K562 (cell line): Measurements from ENCODE around the gene LRMDA. TPM values are rescaled to one million over a fixed set of nuclear protein-coding genes. Genes with fewer than 3 reads are reported as not detected.

Source experiments
- ATAC-seq: fragments of 200-7000 bp; cut with Tn5 transposase; 3 replicates; pipeline ENCODE4 v1.9.1; 2020; ENCODE audit warnings: moderate library complexity
- BruUV-seq: library from RNA; stranded (reverse); fragments of 400-500 nt; replicated peaks from 2 replicates; lab custom pipeline; 2021; lab: Mats Ljungman, UMichigan
- CTCF ChIA-PET: fragments of 300-600 bp; formaldehyde crosslinking; extraction: SDS; loops from one replicate; lab custom pipeline; 2021; ENCODE audit warnings: low intra/inter-chr PET ratio; lab: Yijun Ruan, JAX
- POLR2A ChIA-PET: fragments of 300-600, 350-650 bp; sonication (Branson Sonifier 250); formaldehyde crosslinking; extraction: SDS; loops from one replicate; lab custom pipeline; 2021; ENCODE audit warnings: antibody characterized with exemption, inconsistent platforms; lab: Yijun Ruan, JAX
- DNase-seq, 4 experiments: peaks; one replicate each; pipeline versions ENCODE4 v3.0.0 to v3.0.0-alpha.2; 2011 to 2018; ENCODE audit warnings: low spot score in 3 of 4, mixed read lengths in 3 of 4; ENCODE audit errors: extremely low read depth in 1 of 4
- FAIRE-seq: peaks from 2 replicates; lab custom pipeline; 2011; peaks lifted over from hg19 to GRCh38; lab: Jason Lieb, UNC
- H2AFZ ChIP-seq: 2 replicates; pipeline ENCODE4 v1.6.0; 2011; ENCODE audit warnings: low read depth, low read length, control low read depth, inconsistent platforms
- H3K27ac ChIP-seq: fragments of 200-600 bp; 3 replicates; pipeline ENCODE4 v1.8.0; 2011; ENCODE audit warnings: low read depth, mild to moderate bottlenecking, control low read depth, inconsistent platforms, low read length, moderate library complexity, mixed read lengths; ENCODE audit errors: extremely low read depth
- H3K27me3 ChIP-seq, 2 experiments: fragments of 300-600 bp in 1 of 2; 2 replicates in 1 of 2; 3 replicates in 1 of 2; pipeline versions ENCODE4 v1.6.0 to v1.8.0; 2011; ENCODE audit warnings: inconsistent platforms in 2 of 2, low read length in 2 of 2, mild to moderate bottlenecking in 1 of 2, mixed read lengths in 1 of 2, moderate library complexity in 1 of 2; ENCODE audit not compliant: control insufficient read depth in 2 of 2, insufficient read depth in 2 of 2
- H3K36me3 ChIP-seq: fragments of 300-600 bp; 3 replicates; pipeline ENCODE4 v1.8.0; 2011; ENCODE audit warnings: mild to moderate bottlenecking, low read length, inconsistent platforms; ENCODE audit not compliant: control insufficient read depth, insufficient read depth
- H3K4me1 ChIP-seq, 2 experiments: fragments of 200-600 bp in 1 of 2; replicated peaks in 1 of 2; 2 replicates in 1 of 2; 3 replicates in 1 of 2; pipeline versions ENCODE4 v1.5.1 to v1.8.0; 2011; ENCODE audit warnings: inconsistent platforms in 2 of 2, low read length in 2 of 2, mild to moderate bottlenecking in 1 of 2, mixed read lengths in 1 of 2, moderate library complexity in 1 of 2; ENCODE audit not compliant: control insufficient read depth in 2 of 2, insufficient read depth in 2 of 2
- H3K4me2 ChIP-seq: 2 replicates; pipeline ENCODE4 v1.6.1; 2011; ENCODE audit warnings: low read length, control low read depth, inconsistent platforms, mixed read lengths; ENCODE audit not compliant: insufficient read depth
- H3K4me3 ChIP-seq: fragments of 200-600 bp; sonication (generic), shearing (Covaris generic); 2 replicates; pipeline ENCODE4 v1.5.1; 2016; ENCODE audit warnings: control low read depth, inconsistent platforms
- H3K79me2 ChIP-seq: fragments of 200-600 bp; 3 replicates; pipeline ENCODE4 v1.8.0; 2011; ENCODE audit warnings: low read length, inconsistent platforms; ENCODE audit not compliant: control insufficient read depth, insufficient read depth
- H3K9ac ChIP-seq, 2 experiments: 2 replicates each; pipeline versions ENCODE4 v1.6.0 to v1.6.1; 2011; ENCODE audit warnings: low read depth in 2 of 2, low read length in 2 of 2, control low read depth in 1 of 2, inconsistent platforms in 1 of 2, mild to moderate bottlenecking in 1 of 2, mixed read lengths in 1 of 2; ENCODE audit not compliant: insufficient read depth in 1 of 2
- H3K9me1 ChIP-seq: one replicate; pipeline ENCODE4 v1.6.0; 2011; ENCODE audit warnings: inconsistent platforms, mild to moderate bottlenecking, low read length, moderate library complexity; ENCODE audit not compliant: control insufficient read depth, insufficient read depth
- H3K9me3 ChIP-seq: replicated peaks from 2 replicates; pipeline ENCODE4 v1.5.1; 2011; ENCODE audit warnings: low read depth, low read length, inconsistent platforms; ENCODE audit not compliant: control insufficient read depth, insufficient read depth
- H4K20me1 ChIP-seq: replicated peaks from 2 replicates; pipeline ENCODE4 v1.6.1; 2011; ENCODE audit warnings: low read length, inconsistent platforms, mixed read lengths; ENCODE audit not compliant: control insufficient read depth, insufficient read depth
- BRCA1 ChIP-seq, 2 experiments: fragments of 450-650 bp in 1 of 2; sonication (generic) in 1 of 2; formaldehyde crosslinking in 1 of 2; IDR thresholded peaks; 2 replicates each; pipeline versions ENCODE4 v1.5.0 to v1.6.1; 2017 to 2020; ENCODE audit warnings: mild to moderate bottlenecking in 1 of 2, missing genetic modification reagents in 1 of 2
- CBX5 ChIP-seq: IDR thresholded peaks from 2 replicates; pipeline ENCODE4 v1.6.1; 2014; ENCODE audit warnings: low read depth, borderline replicate concordance
- ETV1 ChIP-seq: fragments of 450-650 bp; conservative IDR thresholded peaks from 2 replicates; pipeline ENCODE4 v1.6.1; 2016; ENCODE audit warnings: missing genetic modification characterization, control low read depth, low read depth, missing compliant biosample characterization
- FIP1L1 ChIP-seq: fragments of 200-400 bp; formaldehyde crosslinking; IDR thresholded peaks from 2 replicates; pipeline ENCODE4 v1.6.1; 2018; ENCODE audit warnings: mild to moderate bottlenecking, low read depth, low read length; ENCODE audit not compliant: poor library complexity, severe bottlenecking
- GATAD2B ChIP-seq: fragments of 450-650 bp; IDR thresholded peaks from 2 replicates; pipeline ENCODE4 v1.6.1; 2017; ENCODE audit warnings: mild to moderate bottlenecking, borderline replicate concordance
- LARP7 ChIP-seq: fragments of 450-650 bp; IDR thresholded peaks from 2 replicates; pipeline ENCODE4 v1.6.1; 2016
- POLR2A ChIP-seq: fragments of 450-650 bp; conservative IDR thresholded peaks from 2 replicates; pipeline ENCODE4 v1.6.1; 2016
- POLR2AphosphoS2 ChIP-seq: IDR thresholded peaks from 2 replicates; pipeline ENCODE4 v1.6.1; 2012; ENCODE audit warnings: low read length, improper control_type of control experiment
- RFX5 ChIP-seq: IDR thresholded peaks from 2 replicates; pipeline ENCODE4 v1.6.1; 2011; ENCODE audit warnings: low read depth, mild to moderate bottlenecking, improper control_type of control experiment, low read length
- SAFB ChIP-seq: fragments of 200-400 bp; formaldehyde crosslinking; IDR thresholded peaks from 2 replicates; pipeline ENCODE4 v1.6.1; 2017; ENCODE audit warnings: low read depth, low read length, borderline replicate concordance
- SNIP1 ChIP-seq: fragments of 450-650 bp; IDR thresholded peaks from 2 replicates; pipeline ENCODE4 v1.7.1; 2017; ENCODE audit warnings: low read depth, mild to moderate bottlenecking
- STAT5A ChIP-seq: IDR thresholded peaks from 2 replicates; pipeline ENCODE4 v1.6.1; 2012; ENCODE audit warnings: low read length, inconsistent platforms, borderline replicate concordance
- STAT5B ChIP-seq: fragments of 250-450 bp; sonication (Bioruptor Pico); IDR thresholded peaks from 2 replicates; pipeline ENCODE4 v1.8.0; 2021; ENCODE audit warnings: mild to moderate bottlenecking, inconsistent platforms
- ZNF263 ChIP-seq: sonication (generic); formaldehyde crosslinking; IDR thresholded peaks from 2 replicates; pipeline ENCODE4 v1.8.0; 2022; ENCODE audit warnings: mild to moderate bottlenecking, missing genetic modification reagents, borderline replicate concordance
- ZNF431 ChIP-seq: sonication (generic); formaldehyde crosslinking; IDR thresholded peaks from 2 replicates; pipeline ENCODE4 v1.8.0; 2022; ENCODE audit warnings: mild to moderate bottlenecking, missing genetic modification reagents
- WGBS: fragments of 100-300 bp; shearing (Covaris generic); methylation state at CpG from one replicate; pipeline ENCODE4 v1.1.6; 2016; ENCODE audit warnings: low coverage, mixed read lengths; ENCODE audit not compliant: insufficient coverage; ENCODE audit errors: missing lambda C conversion rate; 5-methylcytosine and 5-hydroxymethylcytosine counted together
- in situ Hi-C: fragments of 300-500 bp; cut with MboI; formaldehyde crosslinking; loops from 4 replicates; pipeline ENCODE4 v1.15.0; 2018; ENCODE audit warnings: inconsistent platforms, mixed read lengths
- intact Hi-C: fragments of 100-400 bp; cut with micrococcal nuclease; formaldehyde crosslinking; loops from 2 replicates; pipeline ENCODE4 v1.14.2; 2022
- polyA plus RNA-seq, 8 experiments: library from polyadenylated mRNA; depleted of rRNA in 4 of 8; stranded (reverse) in 5 of 8; unstranded in 3 of 8; fragments of >200 nt; fragmentation: Nextera tagmentation in 2 of 8; fragmentation: Illumina TruSeq in 1 of 8; extraction: Ambion mirVana in 2 of 8; extraction: Trizol in 1 of 8; gene quantifications; 2 replicates each; pipeline versions ENCODE4 v1.2.1 to v1.2.3, GENCODE V29; 2011 to 2014; ENCODE audit warnings: inconsistent platforms in 1 of 8, missing spikeins in 1 of 8
- total RNA-seq, 7 experiments: library from RNA; depleted of rRNA in 6 of 7; stranded (reverse); fragments of >200 nt in 6 of 7; fragmentation: Illumina TruSeq in 2 of 7; extraction: Trizol in 2 of 7; gene quantifications; 2 replicates each; pipeline versions ENCODE4 v1.2.1 to v1.2.3, GENCODE V29; 2011 to 2021; ENCODE audit warnings: low replicate concordance in 1 of 7
- TF ChIP-seq, protein P1 (sequence below): fragments of 250-450 bp; sonication (Bioruptor Pico); IDR thresholded peaks from 2 replicates; pipeline ENCODE4 v1.5.0; 2020; ENCODE audit warnings: mild to moderate bottlenecking

Gene LRMDA
- total and polyA plus RNA-seq, 9 of the 15 experiments (the other 6 are each of a cell fraction or from before 2014, with no cell fraction given) = 0.25 TPM; not detected in 8

DNA sequence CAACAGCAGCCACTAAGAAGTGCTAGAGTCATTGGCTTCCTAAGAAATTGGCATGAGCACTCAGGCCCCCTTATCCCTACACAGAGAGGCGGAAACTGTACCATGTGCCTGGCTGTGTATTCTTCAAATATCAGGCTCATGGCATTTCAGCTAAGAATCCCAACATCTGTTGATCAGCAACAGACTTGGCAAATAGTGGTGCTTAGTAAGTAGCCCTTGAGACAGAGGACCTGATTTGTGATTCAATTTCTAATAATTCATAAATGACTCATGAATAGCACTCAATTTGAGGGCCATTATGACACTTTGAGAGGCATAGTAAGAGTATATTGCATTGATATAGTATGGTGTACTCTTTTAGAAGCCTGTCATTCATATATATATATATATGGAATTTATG is 309.1 kb downstream of the LRMDA start:
- Histone ChIP-seq H3K79me2 (no peaks in the 10 kb centered on the region), H4K20me1 (no peaks in the 10 kb centered on the region), H2AFZ (no peak overlapping the region), H3K9me1 (no peaks in the 10 kb centered on the region), H3K9ac (no peak overlapping the region), H3K27ac (no peak overlapping the region), H3K4me2 (no peak overlapping the region), H3K4me3 (no peak overlapping the region), H3K4me1 (no peaks in the 10 kb centered on the region), H3K9me3 (no peaks in the 10 kb centered on the region), H3K27me3 (peaks cover 8 to 21% of the 10 kb centered on the region in 2 experiments; a peak in 4 of 5 replicates), H3K36me3 (no peaks in the 10 kb centered on the region)
- ChIA-PET CTCF (no interaction called here), POLR2A (no interaction called here)
- BruUV-seq = no TSS peak
- intact Hi-C loops = no loop called here
- in situ Hi-C loops = no loop called here
- no peak for DNase-seq
- WGBS = 0% methylated on average over 1 of the region's 1 CpG
- FAIRE-seq = no peak
- ATAC-seq = no peak
- no peak for TF ChIP-seq ETV1 (tag)
- no peak for TF ChIP-seq POLR2AphosphoS2
- TF ChIP-seq ZNF263 (CRISPR knock-in tag) = no peak
- TF ChIP-seq ZNF431 (CRISPR knock-in tag) = no peak
- no peak for TF ChIP-seq FIP1L1
- TF ChIP-seq STAT5B (CRISPR knock-in tag) = no peak
- TF ChIP-seq STAT5A = no peak
- no peak for TF ChIP-seq LARP7
- TF ChIP-seq SNIP1 = no peak
- no peak for TF ChIP-seq RFX5
- TF ChIP-seq SAFB = no peak
- no peak for TF ChIP-seq GATAD2B
- TF ChIP-seq CBX5 = no peak
- TF ChIP-seq, protein P1, sequence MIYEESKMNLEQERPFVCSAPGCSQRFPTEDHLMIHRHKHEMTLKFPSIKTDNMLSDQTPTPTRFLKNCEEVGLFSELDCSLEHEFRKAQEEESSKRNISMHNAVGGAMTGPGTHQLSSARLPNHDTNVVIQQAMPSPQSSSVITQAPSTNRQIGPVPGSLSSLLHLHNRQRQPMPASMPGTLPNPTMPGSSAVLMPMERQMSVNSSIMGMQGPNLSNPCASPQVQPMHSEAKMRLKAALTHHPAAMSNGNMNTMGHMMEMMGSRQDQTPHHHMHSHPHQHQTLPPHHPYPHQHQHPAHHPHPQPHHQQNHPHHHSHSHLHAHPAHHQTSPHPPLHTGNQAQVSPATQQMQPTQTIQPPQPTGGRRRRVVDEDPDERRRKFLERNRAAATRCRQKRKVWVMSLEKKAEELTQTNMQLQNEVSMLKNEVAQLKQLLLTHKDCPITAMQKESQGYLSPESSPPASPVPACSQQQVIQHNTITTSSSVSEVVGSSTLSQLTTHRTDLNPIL (CRISPR knock-in tag) = no peak
- no peak for TF ChIP-seq POLR2A
- TF ChIP-seq BRCA1 (IDR thresholded peaks at IDR 0.05) = no peak
- TF ChIP-seq BRCA1 (CRISPR knock-in tag; IDR thresholded peaks at IDR 0.05) = no peak
